Kidney epithelial cell (primary cell): ENCODE measurements around the gene ARFIP2. TPM values are rescaled to one million over a fixed set of nuclear protein-coding genes. Genes with fewer than 3 reads are reported as not detected.

Source experiments
- DNase-seq: peaks from one replicate; pipeline ENCODE4 v3.0.0-alpha.2; 2010; ENCODE audit warnings: low read depth
- H3K27me3 ChIP-seq: 2 replicates; pipeline ENCODE4 v1.6.0; 2011; ENCODE audit warnings: low read length; ENCODE audit not compliant: control insufficient read depth, insufficient read depth
- H3K36me3 ChIP-seq: 2 replicates; pipeline ENCODE4 v1.5.1; 2011; ENCODE audit warnings: low read length; ENCODE audit not compliant: control insufficient read depth, insufficient read depth
- H3K4me3 ChIP-seq: 2 replicates; pipeline ENCODE4 v1.5.1; 2011; ENCODE audit warnings: low read depth, mild to moderate bottlenecking, control low read depth, low read length
- total RNA-seq: library from RNA; depleted of rRNA; stranded (reverse); fragments of >200 nt; gene quantifications from 2 replicates; pipeline ENCODE4 v1.2.3, GENCODE V29; 2015
- TF ChIP-seq, protein P1 (sequence below): IDR thresholded peaks from 2 replicates; pipeline ENCODE4 v1.5.1; 2011; ENCODE audit warnings: mild to moderate bottlenecking, moderate library complexity, low read length, control low read depth, inconsistent platforms; ENCODE audit not compliant: insufficient read depth, poor library complexity, severe bottlenecking

The ARFIP2 gene
- total RNA-seq, 1 donor from 2014 or later: 74.6 TPM

DNA sequence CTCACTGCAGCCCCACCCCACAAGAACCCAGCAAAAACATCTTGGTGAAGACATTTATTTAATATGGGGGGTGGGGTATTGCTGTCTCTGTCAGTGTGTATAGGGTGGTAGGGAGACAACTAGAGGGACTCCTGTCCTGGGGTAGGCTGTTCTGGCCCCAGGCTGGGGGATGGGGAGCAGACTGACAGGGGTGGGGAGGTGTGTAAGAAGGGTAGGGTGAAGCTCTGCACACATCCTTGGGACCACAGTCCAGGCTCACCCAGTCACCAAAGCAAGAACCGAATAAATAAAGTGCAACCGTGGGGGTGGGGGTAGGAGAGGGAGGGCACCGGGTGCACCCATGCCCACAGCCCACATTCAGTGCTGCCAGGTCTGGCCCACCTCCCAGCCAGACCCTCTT, 32.6 kb downstream of the ARFIP2 start:
- TF ChIP-seq, protein P1, sequence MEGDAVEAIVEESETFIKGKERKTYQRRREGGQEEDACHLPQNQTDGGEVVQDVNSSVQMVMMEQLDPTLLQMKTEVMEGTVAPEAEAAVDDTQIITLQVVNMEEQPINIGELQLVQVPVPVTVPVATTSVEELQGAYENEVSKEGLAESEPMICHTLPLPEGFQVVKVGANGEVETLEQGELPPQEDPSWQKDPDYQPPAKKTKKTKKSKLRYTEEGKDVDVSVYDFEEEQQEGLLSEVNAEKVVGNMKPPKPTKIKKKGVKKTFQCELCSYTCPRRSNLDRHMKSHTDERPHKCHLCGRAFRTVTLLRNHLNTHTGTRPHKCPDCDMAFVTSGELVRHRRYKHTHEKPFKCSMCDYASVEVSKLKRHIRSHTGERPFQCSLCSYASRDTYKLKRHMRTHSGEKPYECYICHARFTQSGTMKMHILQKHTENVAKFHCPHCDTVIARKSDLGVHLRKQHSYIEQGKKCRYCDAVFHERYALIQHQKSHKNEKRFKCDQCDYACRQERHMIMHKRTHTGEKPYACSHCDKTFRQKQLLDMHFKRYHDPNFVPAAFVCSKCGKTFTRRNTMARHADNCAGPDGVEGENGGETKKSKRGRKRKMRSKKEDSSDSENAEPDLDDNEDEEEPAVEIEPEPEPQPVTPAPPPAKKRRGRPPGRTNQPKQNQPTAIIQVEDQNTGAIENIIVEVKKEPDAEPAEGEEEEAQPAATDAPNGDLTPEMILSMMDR: no peak
- Histone ChIP-seq H3K36me3 (no peaks in the 10 kb centered on the region), H3K27me3 (no peaks in the 10 kb centered on the region), H3K4me3 (no peak overlapping the region)
- DNase-seq: no peak

GRCh38 chr11:6443269-6444003, 37.7 kb downstream of the ARFIP2 start:
- Histone ChIP-seq H3K36me3 (no peaks in the 10 kb centered on the region), H3K27me3 (no peaks in the 10 kb centered on the region), H3K4me3 (no peak overlapping the region)
- no peak for DNase-seq
- TF ChIP-seq, protein P1: peak; percentile 90

- Histone ChIP-seq H3K4me3 (no peak overlapping the region), H3K36me3 (no peaks in the 10 kb centered on the region), H3K27me3 (no peaks in the 10 kb centered on the region)
- no peak for DNase-seq
- TF ChIP-seq, protein P1: no peak
Observed at GRCh38 chr11:6442441-6442840, 38.7 kb downstream of the ARFIP2 start.

DNA sequence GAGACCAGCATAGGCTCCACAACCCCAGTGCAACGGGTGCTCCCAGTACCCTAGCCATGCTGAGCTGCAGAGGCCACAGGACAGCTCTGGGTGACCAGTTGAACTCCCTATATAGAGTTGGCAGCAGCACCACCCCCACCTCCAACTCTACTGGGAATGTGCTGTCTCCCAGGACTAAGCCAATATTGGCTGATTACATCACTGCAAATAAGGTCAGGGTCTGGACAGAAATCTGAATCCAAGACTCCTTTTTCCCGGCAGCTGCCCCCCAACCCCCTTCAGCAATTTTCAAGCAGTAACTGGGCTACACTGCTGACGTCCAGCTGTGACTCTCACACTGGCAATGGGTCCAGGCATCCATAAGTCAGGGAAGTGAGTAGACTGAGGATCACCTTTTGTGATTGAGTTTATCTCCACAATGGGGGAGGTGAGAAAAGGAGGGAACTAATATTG, 40.2 kb downstream of the ARFIP2 start, which contains the start of gene HPX:
TSS of gene HPX (minus strand) at position 82 of the 453 bp plus-strand sequence. CDS start at position 58, 24 bp downstream.
- no peak for DNase-seq
- H3K4me3 ChIP-seq: no peak within 1 kb of the TSS
- TF ChIP-seq, protein P1: no peak
- H3K36me3 ChIP-seq: no peaks in the 10 kb centered on the region
- H3K27me3 ChIP-seq: no peaks in the 10 kb centered on the region

DNA sequence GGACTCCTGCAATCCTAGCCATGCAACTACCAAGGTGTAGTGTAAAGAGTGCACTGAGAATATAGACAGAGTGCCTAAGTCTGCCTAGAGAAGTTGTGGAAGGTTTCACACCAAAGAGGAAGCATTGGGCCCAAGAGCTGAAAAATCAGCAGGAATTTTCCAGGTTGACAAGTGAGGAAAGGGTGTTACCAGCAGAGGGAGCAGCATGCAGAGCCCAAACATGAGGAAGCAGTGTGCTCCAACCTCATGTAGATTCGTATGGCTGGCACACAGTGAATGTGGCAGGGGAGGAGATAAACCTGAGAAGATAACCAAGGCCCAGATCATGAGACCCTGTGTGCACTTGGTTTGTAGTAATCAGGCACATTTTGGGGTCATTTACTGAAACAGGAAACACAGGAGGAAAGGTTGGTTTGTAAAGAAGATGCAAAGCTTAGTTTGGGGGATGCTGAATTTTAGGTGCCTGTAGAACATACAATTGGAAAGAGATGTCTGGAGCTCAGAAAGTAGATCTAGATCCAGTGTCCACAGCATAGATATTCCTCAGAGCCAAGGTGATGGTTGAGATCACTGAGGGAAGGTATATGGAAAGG, 42.1 kb downstream of the ARFIP2 start:
- H3K27me3 ChIP-seq: no peaks in the 10 kb centered on the region
- TF ChIP-seq, protein P1: peak; percentile 72
- no peak overlapping the region for H3K4me3 ChIP-seq
- no peak for DNase-seq
- no peaks in the 10 kb centered on the region for H3K36me3 ChIP-seq
